ENCODE data around the gene MNT. TPM values are rescaled to one million over a fixed set of nuclear protein-coding genes. Genes with fewer than 3 reads are reported as not detected.

MNT gene
- total RNA-seq, 1 donor from 2014 or later, result 4.9 TPM

- Histone ChIP-seq H3K27ac (no peak overlapping the region), H3K27me3 (no peaks in the 10 kb centered on the region), H3K36me3 (peaks cover 27 to 39% of the 10 kb centered on the region in 2 donors), H3K4me1 (no peaks in the 10 kb centered on the region), H3K9me3 (no peaks in the 10 kb centered on the region), H3K4me3 (no peak overlapping the region)
- TF ChIP-seq CTCF (IDR thresholded peaks at IDR 0.05), result no peak
- intact Hi-C loops (cut with DNase I), result no loop called here
- DNase-seq (ENCODE audit: low spot score in 2 of 2), result no peak
Measured at GRCh38 chr17:2362881-2363280, 38.0 kb downstream of the MNT start.

GRCh38 chr17:2362416-2362815, 38.4 kb downstream of the MNT start:
- H3K27ac ChIP-seq, result no peak overlapping the region
- H3K4me3 ChIP-seq, result no peak overlapping the region
- intact Hi-C loops (cut with DNase I), result no loop called here
- H3K9me3 ChIP-seq, result no peaks in the 10 kb centered on the region
- no peaks in the 10 kb centered on the region for H3K4me1 ChIP-seq
- no peak for TF ChIP-seq CTCF (IDR thresholded peaks at IDR 0.05)
- peaks cover 27 to 34% of the 10 kb centered on the region in 2 donors for H3K36me3 ChIP-seq
- no peak for DNase-seq (ENCODE audit: low spot score in 2 of 2)
- H3K27me3 ChIP-seq, result no peaks in the 10 kb centered on the region

- intact Hi-C loops (cut with DNase I), result no loop called here
- Histone ChIP-seq H3K27ac (no peak overlapping the region), H3K4me1 (no peaks in the 10 kb centered on the region), H3K9me3 (no peaks in the 10 kb centered on the region), H3K36me3 (peaks cover 27 to 30% of the 10 kb centered on the region in 2 donors), H3K27me3 (no peaks in the 10 kb centered on the region), H3K4me3 (no peak overlapping the region)
- DNase-seq (ENCODE audit: low spot score in 2 of 2), result no peak
- TF ChIP-seq CTCF (IDR thresholded peaks at IDR 0.05), result no peak
Measured at GRCh38 chr17:2362016-2362415, 38.8 kb downstream of the MNT start.

- no peak overlapping the region for H3K27ac ChIP-seq
- no peak overlapping the region for H3K4me3 ChIP-seq
- intact Hi-C loops (cut with DNase I), result no loop called here
- H3K36me3 ChIP-seq, result peaks cover 27% of the 10 kb centered on the region in 2 donors
- TF ChIP-seq CTCF (IDR thresholded peaks at IDR 0.05), result no peak
- no peaks in the 10 kb centered on the region for H3K27me3 ChIP-seq
- DNase-seq (ENCODE audit: low spot score in 2 of 2), result no peak
- no peaks in the 10 kb centered on the region for H3K4me1 ChIP-seq
- H3K9me3 ChIP-seq, result no peaks in the 10 kb centered on the region
Measured at GRCh38 chr17:2361010-2361760, 39.7 kb downstream of the MNT start.

GRCh38 chr17:2357931-2358434, 42.9 kb downstream of the MNT start:
- no peak overlapping the region for H3K4me3 ChIP-seq
- H3K27ac ChIP-seq, result no peak overlapping the region
- peaks cover 6 to 9% of the 10 kb centered on the region in 2 donors for H3K36me3 ChIP-seq
- TF ChIP-seq CTCF (IDR thresholded peaks at IDR 0.05), result no peak
- intact Hi-C loops (cut with DNase I), result no loop called here
- DNase-seq (ENCODE audit: low spot score in 2 of 2), result no peak
- no peaks in the 10 kb centered on the region for H3K27me3 ChIP-seq
- no peaks in the 10 kb centered on the region for H3K4me1 ChIP-seq
- no peaks in the 10 kb centered on the region for H3K9me3 ChIP-seq

All from ascending aorta (tissue), 2 donors.